Right lobe of liver (tissue), 6 donors: ENCODE measurements around the gene TNP2. TPM values are rescaled to one million over a fixed set of nuclear protein-coding genes. Genes with fewer than 3 reads are reported as not detected.
A peak's percentile ranks its signal among the peaks of the same experiment; 100 is the strongest.

Experiments used
- ATAC-seq, 4 donors: fragments of 200-7000 bp; cut with Tn5 transposase; one replicate each; pipeline ENCODE4 v1.9.1; 2020; ENCODE audit warnings: mild to moderate bottlenecking in 4 of 4, moderate library complexity in 4 of 4
- DNase-seq, 3 donors: peaks; one replicate each; pipeline ENCODE4 v3.0.0-alpha.2; 2020
- H3K27ac ChIP-seq, 3 donors: fragments of 200-600 bp; one replicate each; pipeline ENCODE4 v1.8.0; 2022
- H3K27me3 ChIP-seq, 2 donors: fragments of 200-600 bp; one replicate each; pipeline ENCODE4 v1.8.0; 2022
- H3K36me3 ChIP-seq, 4 donors: fragments of 200-600 bp; sonication (generic) in 1 of 4; one replicate each; pipeline versions ENCODE4 v1.5.1 to v1.8.0; 2017 to 2022; ENCODE audit warnings: control low read depth in 1 of 4
- H3K4me1 ChIP-seq, 4 donors: fragments of 200-600 bp; sonication (generic) in 1 of 4; one replicate each; pipeline versions ENCODE4 v1.5.1 to v1.8.0; 2017 to 2022; ENCODE audit warnings: control low read depth in 1 of 4
- H3K4me3 ChIP-seq, 3 donors: fragments of 200-600 bp; one replicate each; pipeline ENCODE4 v1.8.0; 2022
- H3K9me3 ChIP-seq, 4 donors: fragments of 200-600 bp; sonication (generic) in 1 of 4; one replicate each; pipeline versions ENCODE4 v1.5.1 to v1.8.0; 2017 to 2022; ENCODE audit warnings: control low read depth in 1 of 4
- POLR2A ChIP-seq: fragments of 450-650 bp; IDR thresholded peaks from one replicate; pipeline ENCODE4 v1.6.1; 2017; ENCODE audit warnings: antibody characterized with exemption, mild to moderate bottlenecking
- WGBS: methylation state at CpG from one replicate; pipeline ENCODE4 v1.1.6; 2018; ENCODE audit warnings: low coverage, low lambda C conversion rate; ENCODE audit not compliant: insufficient coverage; ENCODE audit errors: missing lambda C conversion rate; 5-methylcytosine and 5-hydroxymethylcytosine counted together
- intact Hi-C, 2 donors: fragments of 100-400 bp; cut with DNase I; formaldehyde crosslinking; loops; one replicate each; pipeline versions ENCODE4 v1.11.2 to v1.14.1; 2022
- total RNA-seq, 6 experiments: library from RNA; depleted of rRNA in 2 of 6; stranded (reverse); fragments of >200 nt in 2 of 6; fragmentation: NEBNext Ultra II Directional in 3 of 6; extraction: Animal tissue kit (Norgen Biotek cat#: 25700) in 3 of 6; gene quantifications; one replicate each; pipeline versions ENCODE4 v1.1.0 to v1.2.4, GENCODE V29; 2016 to 2023
- TF ChIP-seq, protein P1 (sequence below), 4 donors: fragments of 200-600 bp in 3 of 4; fragments of 450-650 bp in 1 of 4; IDR thresholded peaks; one replicate each; pipeline versions ENCODE4 v1.5.1 to v1.8.0; 2016 to 2022; ENCODE audit warnings: antibody characterized with exemption in 4 of 4, mild to moderate bottlenecking in 2 of 4
- donor health status: DM: no; HTN: yes; CAD: no.
- donor health status: DM: no; HTN: no; CAD: no.
- donor health status: DM: no; HTN: no; CAD: no.
- donor health status: DM: no; HTN: yes; CAD: no.
- donor health status: DM: no; HTN: yes; CAD: no.

Gene TNP2
- total RNA-seq, 6 experiments from 2014 or later = not detected

DNA sequence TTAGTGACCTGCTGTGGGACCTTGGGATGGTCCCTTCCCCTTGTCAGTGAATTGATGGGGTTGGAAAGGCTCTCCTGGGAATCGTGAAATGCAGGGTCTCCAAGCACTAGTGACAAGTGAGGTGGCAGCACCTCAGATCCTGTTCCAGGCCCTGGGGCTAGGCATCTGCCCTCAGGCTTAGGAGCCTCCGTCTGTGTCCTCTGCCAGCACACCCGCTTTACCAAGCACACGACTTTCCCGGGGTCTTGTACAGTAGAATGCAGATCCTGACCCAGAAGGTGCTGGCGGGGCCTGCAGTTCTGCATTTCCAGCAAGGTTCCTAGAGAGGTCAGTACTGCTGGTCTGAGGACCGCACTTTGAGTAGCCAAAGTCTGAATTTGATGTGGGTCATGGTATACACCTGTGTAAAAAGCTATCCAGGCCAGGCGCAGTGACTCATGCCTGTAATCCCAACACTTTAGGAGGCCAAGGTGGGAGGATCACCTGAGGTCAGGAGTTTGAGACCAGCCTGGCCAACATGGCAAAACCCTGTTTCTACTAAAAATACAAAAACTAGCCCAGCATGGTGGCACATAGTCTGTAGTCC lies 45.3 kb upstream of the TNP2 start:
- H3K36me3 ChIP-seq = no peaks in the 10 kb centered on the region
- TF ChIP-seq, protein P1, sequence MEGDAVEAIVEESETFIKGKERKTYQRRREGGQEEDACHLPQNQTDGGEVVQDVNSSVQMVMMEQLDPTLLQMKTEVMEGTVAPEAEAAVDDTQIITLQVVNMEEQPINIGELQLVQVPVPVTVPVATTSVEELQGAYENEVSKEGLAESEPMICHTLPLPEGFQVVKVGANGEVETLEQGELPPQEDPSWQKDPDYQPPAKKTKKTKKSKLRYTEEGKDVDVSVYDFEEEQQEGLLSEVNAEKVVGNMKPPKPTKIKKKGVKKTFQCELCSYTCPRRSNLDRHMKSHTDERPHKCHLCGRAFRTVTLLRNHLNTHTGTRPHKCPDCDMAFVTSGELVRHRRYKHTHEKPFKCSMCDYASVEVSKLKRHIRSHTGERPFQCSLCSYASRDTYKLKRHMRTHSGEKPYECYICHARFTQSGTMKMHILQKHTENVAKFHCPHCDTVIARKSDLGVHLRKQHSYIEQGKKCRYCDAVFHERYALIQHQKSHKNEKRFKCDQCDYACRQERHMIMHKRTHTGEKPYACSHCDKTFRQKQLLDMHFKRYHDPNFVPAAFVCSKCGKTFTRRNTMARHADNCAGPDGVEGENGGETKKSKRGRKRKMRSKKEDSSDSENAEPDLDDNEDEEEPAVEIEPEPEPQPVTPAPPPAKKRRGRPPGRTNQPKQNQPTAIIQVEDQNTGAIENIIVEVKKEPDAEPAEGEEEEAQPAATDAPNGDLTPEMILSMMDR (IDR thresholded peaks at IDR 0.05) = no peak
- no peak for TF ChIP-seq POLR2A
- no peak for DNase-seq
- intact Hi-C loops = no loop called here
- WGBS = 93% methylated on average over 4 of the region's 8 CpGs
- H3K27ac ChIP-seq = no peak overlapping the region
- H3K4me1 ChIP-seq = peaks cover 0 to 5% (median 0%) of the 10 kb centered on the region in 4 donors
- no peaks in the 10 kb centered on the region for H3K9me3 ChIP-seq
- no peak overlapping the region for H3K4me3 ChIP-seq
- H3K27me3 ChIP-seq = no peaks in the 10 kb centered on the region
- no peak for ATAC-seq

DNA sequence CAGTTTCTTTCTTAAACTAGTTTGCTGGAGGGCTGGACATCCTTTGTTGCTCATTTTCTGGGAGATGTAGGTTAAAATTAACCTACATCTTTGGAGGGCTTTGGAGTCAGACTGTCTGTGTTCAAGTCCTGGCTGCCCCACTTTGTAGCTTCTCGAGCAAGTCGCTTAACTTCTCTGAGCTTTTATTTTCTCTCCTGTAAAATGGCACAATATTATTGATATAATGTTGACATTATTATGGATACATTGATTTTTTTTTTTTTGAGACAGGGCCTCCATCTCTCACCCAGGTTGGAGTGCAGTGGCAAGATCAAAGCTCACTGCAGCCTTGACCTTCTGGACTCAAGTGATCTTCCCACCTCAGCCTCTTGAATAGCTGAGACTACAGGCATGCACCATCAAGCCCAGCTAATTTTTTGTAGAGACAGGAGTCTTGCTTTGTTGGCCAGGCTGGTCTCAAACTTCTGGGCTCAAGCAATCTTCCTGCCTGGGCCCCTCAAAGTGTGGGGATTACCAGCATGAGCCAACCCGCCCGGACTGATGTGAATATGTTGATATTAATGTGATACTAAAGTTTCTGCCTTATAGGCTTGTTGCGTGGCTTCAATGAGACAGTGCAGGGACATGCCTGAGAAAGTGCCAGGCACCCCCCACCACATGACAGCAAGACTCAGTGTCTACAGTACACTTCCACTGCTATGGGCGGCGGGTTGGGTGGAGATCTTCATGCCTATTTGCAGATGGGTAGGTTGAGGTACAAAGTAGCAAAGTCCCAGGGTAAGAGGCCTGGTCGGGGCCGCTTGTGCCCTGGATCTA lies 44.6 kb upstream of the TNP2 start:
- Histone ChIP-seq H3K4me1 (peaks cover 0 to 5% (median 0%) of the 10 kb centered on the region in 4 donors), H3K4me3 (no peak overlapping the region), H3K36me3 (no peaks in the 10 kb centered on the region), H3K27me3 (no peaks in the 10 kb centered on the region), H3K9me3 (no peaks in the 10 kb centered on the region), H3K27ac (no peak overlapping the region)
- no peak for TF ChIP-seq POLR2A
- TF ChIP-seq, protein P1 (IDR thresholded peaks at IDR 0.05) = no peak
- ATAC-seq (no peak), DNase-seq (no peak)
- 97% methylated on average over 9 of the region's 9 CpGs for WGBS
- intact Hi-C loops = no loop called here

- no peaks in the 10 kb centered on the region for H3K36me3 ChIP-seq
- TF ChIP-seq, protein P1 (IDR thresholded peaks at IDR 0.05) = no peak
- no peak for TF ChIP-seq POLR2A
- no peaks in the 10 kb centered on the region for H3K9me3 ChIP-seq
- H3K27ac ChIP-seq = no peak overlapping the region
- peaks cover 0 to 5% (median 0%) of the 10 kb centered on the region in 4 donors for H3K4me1 ChIP-seq
- intact Hi-C loops = no loop called here
- WGBS = 78% methylated on average over 8 of the region's 8 CpGs
- DNase-seq (no peak), ATAC-seq (peak; percentile 45 to 60 (median 53))
- H3K27me3 ChIP-seq = no peaks in the 10 kb centered on the region
- no peak overlapping the region for H3K4me3 ChIP-seq
Measured at GRCh38 chr16:11312718-11313492, 43.8 kb upstream of the TNP2 start.

DNA sequence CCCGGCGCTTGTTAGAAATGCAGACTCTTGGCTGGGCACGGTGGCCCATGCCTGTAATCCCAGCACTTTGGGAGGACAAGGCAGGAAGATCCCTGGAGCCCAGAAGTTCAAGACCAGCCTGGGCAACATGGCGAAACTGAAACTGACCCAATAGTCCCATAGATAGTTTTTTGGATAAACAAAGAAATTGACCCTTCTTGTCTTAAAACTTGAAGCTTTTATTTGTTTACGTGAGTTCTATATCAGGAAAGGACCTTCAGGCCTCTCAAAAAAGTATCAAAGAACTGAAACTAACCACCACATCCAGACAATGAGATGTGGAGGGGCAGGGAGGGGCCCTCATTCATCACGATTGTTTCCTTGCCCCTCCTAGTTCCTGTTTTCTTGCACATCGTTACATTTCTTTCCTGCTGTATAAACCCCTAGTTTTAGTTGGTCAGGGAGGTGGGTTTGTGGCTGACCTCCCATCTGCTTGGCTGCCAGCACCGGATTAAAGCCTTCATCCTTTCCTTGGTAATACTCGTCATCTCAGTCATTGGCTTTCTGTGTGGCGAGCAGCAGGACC lies 42.0 kb upstream of the TNP2 start:
- no peaks in the 10 kb centered on the region for H3K27me3 ChIP-seq
- no peaks in the 10 kb centered on the region for H3K36me3 ChIP-seq
- H3K9me3 ChIP-seq = no peaks in the 10 kb centered on the region
- no peak overlapping the region for H3K4me3 ChIP-seq
- 58% methylated on average over 9 of the region's 10 CpGs for WGBS
- DNase-seq (no peak), ATAC-seq (no peak)
- intact Hi-C loops = no loop called here
- no peak for TF ChIP-seq POLR2A
- TF ChIP-seq, protein P1 (IDR thresholded peaks at IDR 0.05) = no peak
- H3K4me1 ChIP-seq = peaks cover 0 to 15% (median 0%) of the 10 kb centered on the region in 4 donors
- H3K27ac ChIP-seq = no peak overlapping the region
